Measurements from ENCODE around the gene KIT.
"Not testable (repeated sequence)": the region's sequence is repeated elsewhere in the genome, so short reads cannot be mapped to it uniquely, and the experiment has no call there.

Gene KIT
- 0 to 2.4 (median 0.90) reads per million in 4 donors for total RNA-seq

- DNase-seq, result no peak
Observed at GRCh38 chr4:54657551-54658251, at the start of gene KIT. Gene KIT (plus strand): TSS chr4:54657957. CDS start chr4:54658015, 58 bp downstream.

DNA sequence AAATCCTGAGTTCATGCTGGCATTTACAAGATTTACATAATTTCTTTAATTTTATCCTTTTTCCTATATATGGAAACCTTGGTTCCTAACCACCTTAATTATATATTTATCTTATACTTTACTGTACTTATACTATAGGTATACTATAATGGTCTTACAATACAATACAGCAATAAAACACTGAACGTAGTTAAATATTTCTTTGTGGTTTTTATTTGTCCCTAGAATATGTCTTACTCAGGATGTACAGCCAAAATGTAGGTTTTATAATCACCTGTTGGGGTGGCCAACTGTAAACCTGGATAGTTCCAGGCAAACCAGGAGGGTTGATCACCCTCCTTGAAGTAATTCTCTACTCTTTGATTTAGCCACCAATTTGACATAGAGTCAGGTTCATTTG lies 48.4 kb upstream of the KIT start:
- DNase-seq, result no peak

DNA sequence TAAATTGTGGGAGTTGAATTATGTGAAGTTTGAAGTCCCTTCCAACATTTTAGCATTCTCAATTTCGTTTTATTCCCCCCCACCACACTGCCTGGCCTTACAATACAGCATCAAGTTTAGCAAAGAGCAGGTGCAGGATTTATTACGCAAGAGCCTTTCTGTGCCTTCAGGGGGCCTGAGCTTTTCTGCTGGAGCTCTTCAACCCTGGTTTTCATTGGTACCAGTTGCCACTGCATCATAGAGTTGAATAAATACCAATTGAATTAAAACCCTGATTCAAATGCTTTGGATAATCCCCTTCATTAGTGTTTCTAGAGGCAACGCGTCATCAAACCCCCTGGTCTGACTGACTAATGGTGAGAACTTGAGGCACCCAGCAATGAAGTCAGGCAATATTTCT lies 43.6 kb upstream of the KIT start:
- DNase-seq, result no peak

- DNase-seq, result no peak
Observed at GRCh38 chr4:54620773-54621172, 37.0 kb upstream of the KIT start.

DNA sequence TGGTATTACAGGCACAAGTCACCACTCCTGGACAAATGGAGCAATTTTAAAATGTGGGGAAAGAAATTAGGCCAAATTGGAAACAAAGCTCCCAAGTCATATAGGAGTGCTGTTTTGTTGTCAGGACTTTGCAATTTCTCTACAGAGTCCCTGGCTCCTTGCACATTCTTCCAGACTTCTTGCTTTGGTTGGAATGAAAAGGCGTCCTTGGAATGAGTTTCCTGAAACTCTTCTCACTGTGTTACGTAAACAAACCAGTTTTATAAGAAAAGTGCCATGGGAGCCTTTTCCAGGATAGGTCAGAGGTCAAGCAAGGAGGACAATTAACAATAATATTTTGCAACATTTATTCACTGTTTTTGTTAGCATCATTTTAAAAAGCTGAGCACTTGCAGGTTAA lies 32.4 kb upstream of the KIT start:
- no peak for DNase-seq

DNA sequence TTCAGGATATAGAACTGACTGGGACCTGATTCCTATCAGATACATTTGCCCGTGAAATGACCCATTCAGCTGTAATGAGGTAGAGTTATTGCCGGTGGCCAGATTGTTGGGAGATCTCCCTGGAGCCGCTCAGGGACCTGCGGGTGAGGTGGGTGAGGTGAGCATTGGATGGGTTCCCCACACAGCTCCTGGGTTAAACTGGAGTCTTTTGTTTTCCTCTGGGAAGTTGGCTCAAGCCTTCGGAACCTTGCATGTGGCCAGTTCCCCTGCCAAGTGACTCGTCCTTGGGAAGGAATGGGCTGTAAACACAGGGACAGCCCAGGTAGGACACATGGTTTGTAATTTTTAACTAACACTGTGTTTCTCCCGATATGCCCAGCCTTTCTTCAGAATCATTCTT lies 31.6 kb upstream of the KIT start:
- no peak for DNase-seq

GRCh38 chr4:54632537-54632936 lies 25.2 kb upstream of the KIT start:
- DNase-seq, result no peak

GRCh38 chr4:54633102-54633740 lies 24.5 kb upstream of the KIT start:
- not testable (repeated sequence) for DNase-seq

DNA sequence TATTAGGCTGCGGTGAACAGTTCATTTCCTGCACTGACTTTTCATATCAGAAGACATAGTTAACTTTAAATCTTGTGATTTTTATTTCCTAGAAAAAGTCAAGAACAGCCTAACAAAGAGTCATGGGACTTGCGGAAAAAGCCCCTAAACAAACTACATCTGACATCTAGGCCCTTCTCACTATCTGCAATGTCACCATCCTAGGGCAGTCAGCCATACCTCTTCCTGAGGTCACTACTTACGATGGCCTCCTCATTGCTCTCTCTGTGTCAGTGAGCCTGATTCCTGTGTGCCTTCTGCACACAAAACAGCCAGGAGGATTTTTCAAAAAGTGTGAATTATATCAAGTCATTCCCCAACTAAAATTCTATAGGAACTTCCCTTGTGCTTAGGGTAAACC lies 22.4 kb upstream of the KIT start:
- no peak for DNase-seq

GRCh38 chr4:54637325-54637724 lies 20.4 kb upstream of the KIT start:
- no peak for DNase-seq

DNA sequence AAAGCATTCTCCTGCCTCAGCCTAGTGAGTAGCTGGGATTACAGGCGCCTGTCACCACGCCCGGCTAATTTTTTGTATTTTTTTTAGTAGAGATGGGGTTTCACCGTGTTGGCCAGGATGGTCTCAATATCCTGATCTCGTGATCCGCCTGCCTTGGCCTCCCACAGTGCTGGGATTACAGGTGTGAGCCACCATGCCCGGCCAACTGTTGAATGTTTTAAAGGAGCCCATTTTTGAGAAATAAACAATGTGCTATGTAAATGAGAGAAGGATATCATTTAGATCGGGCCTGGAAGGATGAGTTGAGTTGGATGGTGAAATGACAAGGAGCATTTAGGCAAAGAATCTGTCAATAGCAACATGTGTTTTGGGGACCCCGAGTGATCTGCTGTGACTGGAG lies 16.7 kb upstream of the KIT start:
- not testable (repeated sequence) for DNase-seq

DNA sequence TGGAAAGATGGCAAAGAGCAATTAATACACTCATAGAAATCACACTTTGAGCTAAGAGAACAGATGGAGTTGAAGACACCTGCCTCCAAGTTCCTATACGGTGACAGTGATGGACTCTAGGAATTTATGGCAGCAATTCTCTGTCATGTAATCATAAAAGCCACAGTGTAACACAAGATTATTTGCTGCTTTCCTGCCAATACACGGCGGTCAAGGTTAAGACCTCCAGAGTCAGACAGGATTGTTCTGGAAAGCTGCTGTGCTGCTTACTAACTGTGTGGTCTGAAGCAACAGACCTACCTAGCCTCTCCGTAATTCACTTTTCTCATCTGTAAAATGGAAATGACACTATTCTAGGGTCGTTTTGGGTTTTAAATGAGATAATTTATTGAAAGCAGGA lies 14.6 kb upstream of the KIT start:
- DNase-seq, result no peak

- no peak for DNase-seq
Observed at GRCh38 chr4:54643958-54644751, 13.6 kb upstream of the KIT start.

DNA sequence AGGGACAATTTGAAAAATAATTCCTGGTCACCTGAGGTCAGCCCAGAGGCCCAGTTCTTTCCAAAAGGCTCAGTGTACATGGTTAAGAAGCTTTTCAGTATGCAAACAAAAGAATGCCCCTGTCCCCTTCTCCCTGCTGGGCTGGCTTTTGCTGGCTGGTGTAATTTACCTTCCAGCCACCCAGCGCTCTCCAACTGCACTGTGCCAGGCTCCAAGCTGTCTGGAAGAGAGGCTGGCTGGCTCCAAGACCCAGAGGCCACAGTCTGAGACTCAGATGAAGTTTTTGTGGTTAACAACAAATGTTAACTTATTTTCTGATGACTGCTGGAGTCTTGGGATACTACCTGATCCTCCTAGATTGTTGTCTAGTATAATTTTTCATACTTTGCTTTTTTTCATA lies 11.9 kb upstream of the KIT start:
- no peak for DNase-seq

- no peak for DNase-seq
Observed at GRCh38 chr4:54647070-54647469, 10.7 kb upstream of the KIT start.

DNA sequence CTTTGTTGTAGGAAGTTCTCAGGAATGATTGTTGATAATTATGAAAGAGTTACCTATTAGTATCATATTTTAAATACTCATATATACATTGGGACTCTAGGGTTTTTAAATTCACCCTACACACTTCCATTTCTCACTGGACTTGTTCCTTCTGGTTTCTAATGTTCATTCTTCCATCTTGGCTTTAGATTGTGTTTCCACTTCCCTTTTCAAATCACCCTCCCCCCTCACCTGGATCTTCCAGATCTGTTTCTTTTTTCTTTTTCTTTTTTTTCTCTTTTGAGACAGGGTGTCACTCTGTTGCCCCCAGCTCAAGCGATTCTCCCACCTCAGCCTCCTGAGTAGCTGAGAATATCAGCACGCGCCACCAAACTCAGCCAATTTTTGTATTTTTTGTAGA lies 6.7 kb upstream of the KIT start:
- DNase-seq, result no peak

DNA sequence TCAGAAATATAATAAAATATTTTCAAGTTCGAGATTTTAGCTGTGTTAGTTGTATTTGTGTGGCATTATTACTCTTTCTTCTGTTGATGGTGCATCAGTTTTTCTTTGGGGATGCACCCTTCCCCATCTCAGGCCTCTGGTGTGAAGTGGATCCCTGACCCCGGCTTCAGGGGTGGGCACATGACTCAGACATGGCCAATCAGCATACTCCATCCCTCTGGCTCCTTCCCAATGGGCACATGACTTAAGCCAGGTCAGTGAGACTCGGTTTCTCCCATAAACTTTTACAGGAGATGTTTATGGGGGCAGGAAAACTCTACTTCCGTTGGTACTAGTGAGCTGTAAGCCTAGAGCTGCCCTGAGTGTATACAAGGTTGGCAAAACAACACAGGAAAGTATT lies 3.0 kb upstream of the KIT start:
- DNase-seq, result no peak

GRCh38 chr4:54657185-54657550 lies 589 bp upstream of the KIT start:
- no peak for DNase-seq

- peak in 1 of 5 donors; percentile 17 for DNase-seq
Observed at GRCh38 chr4:54658252-54659093, 716 bp downstream of the KIT start.

GRCh38 chr4:54659313-54659712 lies 1.6 kb downstream of the KIT start:
- DNase-seq, result no peak

- DNase-seq, result no peak
Observed at GRCh38 chr4:54659749-54660535, 2.2 kb downstream of the KIT start.

DNA sequence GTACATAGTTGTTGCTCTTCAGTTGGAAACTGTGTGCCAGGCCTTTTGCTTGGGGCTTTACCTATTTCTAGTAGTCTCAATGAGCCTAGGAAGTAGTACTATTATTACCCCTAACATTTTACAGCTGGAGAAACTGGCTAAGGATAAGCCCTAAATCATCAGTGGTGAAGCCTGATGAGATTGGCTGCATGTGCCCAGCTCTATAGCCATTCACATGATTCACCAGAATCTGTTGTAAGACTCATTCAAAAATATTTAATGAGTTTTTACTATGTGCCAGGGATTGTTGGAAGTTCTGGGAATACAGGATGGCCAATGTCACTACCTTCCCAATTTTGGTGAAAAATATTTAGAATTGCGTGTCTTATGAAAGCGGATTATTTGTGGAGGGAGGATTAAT lies 2.8 kb downstream of the KIT start:
- DNase-seq, result no peak

Measured in T-helper 1 cell (primary cell).